ENCODE data around the gene AWAT2.
A peak's percentile ranks its signal among the peaks of the same experiment; 100 is the strongest.

The AWAT2 gene

GRCh38 chrX:70042399-70043371 lies 7.1 kb downstream of the AWAT2 start:
- no peak for DNase-seq (ENCODE audit: extremely low read depth in 1 of 2, low read depth in 1 of 2)

GRCh38 chrX:70041993-70042392 lies 7.7 kb downstream of the AWAT2 start:
- DNase-seq (ENCODE audit: extremely low read depth in 1 of 2, low read depth in 1 of 2), result no peak

GRCh38 chrX:70039758-70040157 lies 10.0 kb downstream of the AWAT2 start:
- DNase-seq (ENCODE audit: extremely low read depth in 1 of 2, low read depth in 1 of 2), result no peak

- no peak for DNase-seq (ENCODE audit: extremely low read depth in 1 of 2, low read depth in 1 of 2)
These were observed 10.8 kb downstream of the AWAT2 start for GRCh38 chrX:70038951-70039350.

GRCh38 chrX:70038515-70038914 lies 11.2 kb downstream of the AWAT2 start:
- no peak for DNase-seq (ENCODE audit: extremely low read depth in 1 of 2, low read depth in 1 of 2)

- DNase-seq (ENCODE audit: extremely low read depth in 1 of 2, low read depth in 1 of 2), result no peak
These were observed 15.1 kb downstream of the AWAT2 start for GRCh38 chrX:70034646-70035045.

- peak; percentile 3 to 20 for DNase-seq (ENCODE audit: extremely low read depth in 1 of 2, low read depth in 1 of 2)
These were observed 16.2 kb downstream of the AWAT2 start for GRCh38 chrX:70033348-70034051.

- no peak for DNase-seq (ENCODE audit: extremely low read depth in 1 of 2, low read depth in 1 of 2)
These were observed 16.9 kb downstream of the AWAT2 start for GRCh38 chrX:70032792-70033191.

GRCh38 chrX:70030301-70030767 lies 19.4 kb downstream of the AWAT2 start:
- no peak for DNase-seq (ENCODE audit: extremely low read depth in 1 of 2, low read depth in 1 of 2)

GRCh38 chrX:70029863-70030262 lies 19.9 kb downstream of the AWAT2 start:
- no peak for DNase-seq (ENCODE audit: extremely low read depth in 1 of 2, low read depth in 1 of 2)

- DNase-seq (ENCODE audit: extremely low read depth in 1 of 2, low read depth in 1 of 2), result no peak
These were observed 22.9 kb downstream of the AWAT2 start for GRCh38 chrX:70026851-70027200.

- no peak for DNase-seq (ENCODE audit: extremely low read depth in 1 of 2, low read depth in 1 of 2)
These were observed 23.5 kb downstream of the AWAT2 start for GRCh38 chrX:70026112-70026850.

- DNase-seq (ENCODE audit: extremely low read depth in 1 of 2, low read depth in 1 of 2), result no peak
These were observed 24.3 kb downstream of the AWAT2 start for GRCh38 chrX:70025464-70025863.

- DNase-seq (ENCODE audit: extremely low read depth in 1 of 2, low read depth in 1 of 2), result no peak
These were observed 27.1 kb downstream of the AWAT2 start for GRCh38 chrX:70022616-70023015.

GRCh38 chrX:70016513-70016912 lies 33.2 kb downstream of the AWAT2 start:
- no peak for DNase-seq (ENCODE audit: extremely low read depth in 1 of 2, low read depth in 1 of 2)

GRCh38 chrX:70013466-70014381 lies 36.0 kb downstream of the AWAT2 start:
- DNase-seq (ENCODE audit: extremely low read depth in 1 of 2, low read depth in 1 of 2), result no peak

GRCh38 chrX:70012756-70013155 lies 37.0 kb downstream of the AWAT2 start:
- no peak for DNase-seq (ENCODE audit: extremely low read depth in 1 of 2, low read depth in 1 of 2)

GRCh38 chrX:70009970-70010369 lies 39.8 kb downstream of the AWAT2 start:
- no peak for DNase-seq (ENCODE audit: extremely low read depth in 1 of 2, low read depth in 1 of 2)

GRCh38 chrX:70009049-70009448 lies 40.7 kb downstream of the AWAT2 start:
- no peak for DNase-seq (ENCODE audit: extremely low read depth in 1 of 2, low read depth in 1 of 2)

GRCh38 chrX:70007946-70008345 lies 41.8 kb downstream of the AWAT2 start:
- no peak for DNase-seq (ENCODE audit: extremely low read depth in 1 of 2, low read depth in 1 of 2)
